NCI-H69 (cell line): Measurements from ENCODE around the gene CSRP1.

Experiments used
- DNase-seq: peaks from one replicate; lab custom pipeline; 2025; lab: John Stamatoyannopoulos, UW

Gene CSRP1

GRCh38 chr1:201513498-201514243, 6.7 kb upstream of the CSRP1 start:
- no peak for DNase-seq

- peak; percentile 31 for DNase-seq
These were observed 5.1 kb upstream of the CSRP1 start for GRCh38 chr1:201511941-201512539.

- DNase-seq = no peak
These were observed 4.5 kb upstream of the CSRP1 start for GRCh38 chr1:201511396-201511940.

- DNase-seq = no peak
These were observed 3.8 kb upstream of the CSRP1 start for GRCh38 chr1:201510734-201511133.

GRCh38 chr1:201509601-201510374, 2.9 kb upstream of the CSRP1 start:
- no peak for DNase-seq

GRCh38 chr1:201508809-201509208, 1.9 kb upstream of the CSRP1 start:
- no peak for DNase-seq

- no peak for DNase-seq
These were observed 395 bp upstream of the CSRP1 start for GRCh38 chr1:201507360-201507675.

GRCh38 chr1:201506092-201506491, 831 bp downstream of the CSRP1 start:
- DNase-seq = peak; percentile 63

GRCh38 chr1:201505503-201505890, 1.4 kb downstream of the CSRP1 start:
- peak; percentile 85 for DNase-seq

GRCh38 chr1:201504799-201505502, 2.0 kb downstream of the CSRP1 start:
- DNase-seq = peak; percentile 80

GRCh38 chr1:201504179-201504631, 2.7 kb downstream of the CSRP1 start:
- DNase-seq = no peak

GRCh38 chr1:201503397-201504176, 3.3 kb downstream of the CSRP1 start:
- peak; percentile 86 for DNase-seq

- DNase-seq = no peak
These were observed 4.4 kb downstream of the CSRP1 start for GRCh38 chr1:201502511-201502857.

- peak; percentile 96 for DNase-seq
These were observed 5.0 kb downstream of the CSRP1 start for GRCh38 chr1:201501812-201502510.

GRCh38 chr1:201501144-201501543, 5.8 kb downstream of the CSRP1 start:
- DNase-seq = peak; percentile 37

- peak; percentile 33 for DNase-seq
These were observed 6.2 kb downstream of the CSRP1 start for GRCh38 chr1:201500670-201501120.

GRCh38 chr1:201499795-201500669, 6.9 kb downstream of the CSRP1 start:
- no peak for DNase-seq

GRCh38 chr1:201499191-201499590, 7.7 kb downstream of the CSRP1 start:
- no peak for DNase-seq

- no peak for DNase-seq
These were observed 8.3 kb downstream of the CSRP1 start for GRCh38 chr1:201498621-201499020.
